HCT116 (cell line): ENCODE data around the gene C12orf43. TPM values are rescaled to one million over a fixed set of nuclear protein-coding genes. Genes with fewer than 3 reads are reported as not detected.

Experiments used
- EGR1 ChIP-seq: IDR thresholded peaks from 2 replicates; pipeline ENCODE4 v1.6.1; 2012; ENCODE audit warnings: low read depth
- ELF1 ChIP-seq: IDR thresholded peaks from 2 replicates; pipeline ENCODE4 v1.6.1; 2012; ENCODE audit warnings: low read depth, borderline replicate concordance
- RAD21 ChIP-seq: IDR thresholded peaks from 2 replicates; pipeline ENCODE4 v1.6.1; 2012; ENCODE audit warnings: low read depth, mild to moderate bottlenecking
- SIN3A ChIP-seq: IDR thresholded peaks from 2 replicates; pipeline ENCODE4 v1.6.1; 2012; ENCODE audit warnings: low read depth
- SRF ChIP-seq: IDR thresholded peaks from 2 replicates; pipeline ENCODE4 v1.6.1; 2012; ENCODE audit warnings: low read depth
- ZNF274 ChIP-seq: fragments of 200-500 bp; sonication (Bioruptor generic); IDR thresholded peaks from 2 replicates; pipeline ENCODE4 v1.6.1; 2014; ENCODE audit warnings: mild to moderate bottlenecking, low read depth, low read length, inconsistent platforms
- total RNA-seq: library from RNA; stranded (reverse); gene quantifications from one replicate; pipeline ENCODE4 v1.2.1, GENCODE V29; 2021; ENCODE audit not compliant: unreplicated experiment
- TF ChIP-seq, protein P1 (sequence below), 3 experiments: fragments of 200-600 bp in 1 of 3; sonication (generic) in 1 of 3; IDR thresholded peaks in 2 of 3; conservative IDR thresholded peaks in 1 of 3; 2 replicates each; pipeline ENCODE4 v1.5.1; 2012 to 2017; ENCODE audit warnings: low read depth in 2 of 3, low read length in 2 of 3, antibody characterized with exemption in 1 of 3, borderline replicate concordance in 1 of 3, control low read depth in 1 of 3, mild to moderate bottlenecking in 1 of 3, mixed read lengths in 1 of 3, mixed run types in 1 of 3, moderate library complexity in 1 of 3; ENCODE audit not compliant: insufficient read depth in 1 of 3
- TF ChIP-seq, protein P2 (sequence below): IDR thresholded peaks from 2 replicates; pipeline ENCODE4 v1.6.1; 2012

The C12orf43 gene
- total RNA-seq, 1 experiment from 2014 or later: 16.2 TPM

GRCh38 chr12:120950807-120951206, 65.5 kb downstream of the C12orf43 start (continued):
- TF ChIP-seq, protein P1, sequence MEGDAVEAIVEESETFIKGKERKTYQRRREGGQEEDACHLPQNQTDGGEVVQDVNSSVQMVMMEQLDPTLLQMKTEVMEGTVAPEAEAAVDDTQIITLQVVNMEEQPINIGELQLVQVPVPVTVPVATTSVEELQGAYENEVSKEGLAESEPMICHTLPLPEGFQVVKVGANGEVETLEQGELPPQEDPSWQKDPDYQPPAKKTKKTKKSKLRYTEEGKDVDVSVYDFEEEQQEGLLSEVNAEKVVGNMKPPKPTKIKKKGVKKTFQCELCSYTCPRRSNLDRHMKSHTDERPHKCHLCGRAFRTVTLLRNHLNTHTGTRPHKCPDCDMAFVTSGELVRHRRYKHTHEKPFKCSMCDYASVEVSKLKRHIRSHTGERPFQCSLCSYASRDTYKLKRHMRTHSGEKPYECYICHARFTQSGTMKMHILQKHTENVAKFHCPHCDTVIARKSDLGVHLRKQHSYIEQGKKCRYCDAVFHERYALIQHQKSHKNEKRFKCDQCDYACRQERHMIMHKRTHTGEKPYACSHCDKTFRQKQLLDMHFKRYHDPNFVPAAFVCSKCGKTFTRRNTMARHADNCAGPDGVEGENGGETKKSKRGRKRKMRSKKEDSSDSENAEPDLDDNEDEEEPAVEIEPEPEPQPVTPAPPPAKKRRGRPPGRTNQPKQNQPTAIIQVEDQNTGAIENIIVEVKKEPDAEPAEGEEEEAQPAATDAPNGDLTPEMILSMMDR (IDR thresholded peaks at IDR 0.05 in 2 of 3, conservative IDR thresholded peaks at IDR 0.05 in 1 of 3; ENCODE audit: borderline replicate concordance in 1 of 3, insufficient read depth in 1 of 3, low read depth in 2 of 3, low read length in 2 of 3): no peak
- TF ChIP-seq, protein P2, sequence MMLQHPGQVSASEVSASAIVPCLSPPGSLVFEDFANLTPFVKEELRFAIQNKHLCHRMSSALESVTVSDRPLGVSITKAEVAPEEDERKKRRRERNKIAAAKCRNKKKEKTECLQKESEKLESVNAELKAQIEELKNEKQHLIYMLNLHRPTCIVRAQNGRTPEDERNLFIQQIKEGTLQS: no peak
- TF ChIP-seq SIN3A: no peak
- TF ChIP-seq SRF: no peak
- no peak for TF ChIP-seq ELF1
- no peak for TF ChIP-seq EGR1
- TF ChIP-seq RAD21: no peak
- no peak for TF ChIP-seq ZNF274

Other genes with a start within 250 kb of the C12orf43 start
- gene SPPL3, start 112.1 kb downstream of the C12orf43 start, total RNA-seq: 39.7 TPM
- gene HNF1A, start 37.9 kb downstream of the C12orf43 start, total RNA-seq: not detected
- gene OASL, start 22.8 kb upstream of the C12orf43 start, total RNA-seq: 4.1 TPM
- 1.5 TPM for gene P2RX7, start 116.4 kb upstream of the C12orf43 start, total RNA-seq
- 17.1 TPM for gene P2RX4, start 193.6 kb upstream of the C12orf43 start, total RNA-seq